ENCODE results near the gene TBL3.

TBL3 gene

DNA sequence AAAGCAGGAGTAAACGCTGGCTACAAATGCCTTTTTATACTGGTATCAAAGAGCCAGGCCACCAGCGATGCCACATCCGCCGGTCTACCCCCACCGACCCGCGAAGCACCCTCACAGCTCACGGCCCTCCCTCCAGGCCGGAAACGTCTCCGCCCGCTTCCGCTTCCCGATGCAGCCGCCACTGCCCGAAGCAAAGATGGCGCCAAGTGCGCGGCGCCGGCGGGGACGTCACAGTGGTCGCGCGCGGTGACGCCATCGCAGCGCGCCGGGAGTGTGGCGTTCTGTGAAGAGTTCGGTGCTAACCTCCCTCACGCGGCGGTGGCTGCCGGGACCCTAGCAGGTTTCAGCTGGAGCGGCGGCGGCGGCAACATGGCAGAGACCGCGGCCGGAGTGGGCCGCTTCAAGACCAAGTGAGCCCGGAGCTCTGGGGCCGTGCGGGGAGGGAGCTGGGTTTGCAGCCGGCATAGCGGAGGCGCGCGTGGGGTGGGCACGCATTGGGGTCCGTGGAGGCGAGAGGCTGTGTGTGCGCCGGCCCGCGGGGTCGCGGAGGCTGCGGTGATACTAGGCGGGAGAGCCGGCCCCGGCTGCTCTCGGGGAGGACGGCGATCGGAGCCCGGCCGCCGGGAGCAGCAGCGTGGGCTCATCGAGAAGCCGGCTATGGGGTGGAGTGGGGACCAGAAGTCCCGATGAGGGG lies at the start of gene TBL3:
TBL3 (plus strand) TSS at position 258 of the 694 bp plus-strand sequence; CDS start at position 370, 112 bp downstream.
- Histone ChIP-seq H3K27me3 (ENCODE audit: low read depth, low read length) (no peaks in the 10 kb centered on the region), H3K4me3 (ENCODE audit: low read depth in 1 of 2, low read length in 2 of 2) (peak within 1 kb of the TSS; percentile 85 to 98), H3K4me1 (ENCODE audit: control insufficient read depth in 1 of 2, insufficient read depth in 2 of 2, low read length in 2 of 2) (peaks cover 0 to 23% of the 10 kb centered on the region in 2 donors), H3K36me3 (ENCODE audit: control insufficient read depth in 1 of 2, insufficient read depth in 2 of 2, low read length in 2 of 2) (peaks cover 17 to 30% of the 10 kb centered on the region in 2 donors), H3K27ac (ENCODE audit: low read length) (peak within 1 kb of the TSS; percentile 96), H3K9me3 (ENCODE audit: control insufficient read depth in 1 of 2, low read length in 2 of 2) (no peaks in the 10 kb centered on the region)

DNA sequence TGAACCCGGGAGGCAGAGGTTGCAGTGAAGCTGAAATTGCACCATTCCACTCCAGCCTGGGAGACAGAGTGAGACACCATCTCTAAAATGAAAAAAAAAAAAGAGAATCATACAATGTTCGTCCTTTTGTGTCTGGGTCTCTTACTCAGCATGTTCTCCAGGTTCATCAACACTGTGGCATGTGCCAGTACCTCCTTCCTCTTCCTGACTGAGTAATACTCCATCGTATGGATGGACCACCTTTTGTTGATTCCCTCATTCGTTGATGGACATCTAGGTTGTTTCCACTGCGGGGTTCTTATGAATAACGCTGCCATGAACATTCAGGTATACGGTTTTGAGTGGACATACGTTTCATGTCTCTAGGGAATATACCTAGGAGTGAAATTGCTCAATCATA lies 49.5 kb upstream of the TBL3 start:
- Histone ChIP-seq H3K4me3 (ENCODE audit: low read depth in 1 of 2, low read length in 2 of 2) (no peak overlapping the region), H3K9me3 (ENCODE audit: control insufficient read depth in 1 of 2, low read length in 2 of 2) (peaks cover 0 to 2% of the 10 kb centered on the region in 2 donors), H3K27me3 (ENCODE audit: low read depth, low read length) (peaks cover 48% of the 10 kb centered on the region), H3K27ac (ENCODE audit: low read length) (no peak overlapping the region), H3K36me3 (ENCODE audit: control insufficient read depth in 1 of 2, insufficient read depth in 2 of 2, low read length in 2 of 2) (no peaks in the 10 kb centered on the region), H3K4me1 (ENCODE audit: control insufficient read depth in 1 of 2, insufficient read depth in 2 of 2, low read length in 2 of 2) (peaks cover 0 to 14% of the 10 kb centered on the region in 2 donors)

DNA sequence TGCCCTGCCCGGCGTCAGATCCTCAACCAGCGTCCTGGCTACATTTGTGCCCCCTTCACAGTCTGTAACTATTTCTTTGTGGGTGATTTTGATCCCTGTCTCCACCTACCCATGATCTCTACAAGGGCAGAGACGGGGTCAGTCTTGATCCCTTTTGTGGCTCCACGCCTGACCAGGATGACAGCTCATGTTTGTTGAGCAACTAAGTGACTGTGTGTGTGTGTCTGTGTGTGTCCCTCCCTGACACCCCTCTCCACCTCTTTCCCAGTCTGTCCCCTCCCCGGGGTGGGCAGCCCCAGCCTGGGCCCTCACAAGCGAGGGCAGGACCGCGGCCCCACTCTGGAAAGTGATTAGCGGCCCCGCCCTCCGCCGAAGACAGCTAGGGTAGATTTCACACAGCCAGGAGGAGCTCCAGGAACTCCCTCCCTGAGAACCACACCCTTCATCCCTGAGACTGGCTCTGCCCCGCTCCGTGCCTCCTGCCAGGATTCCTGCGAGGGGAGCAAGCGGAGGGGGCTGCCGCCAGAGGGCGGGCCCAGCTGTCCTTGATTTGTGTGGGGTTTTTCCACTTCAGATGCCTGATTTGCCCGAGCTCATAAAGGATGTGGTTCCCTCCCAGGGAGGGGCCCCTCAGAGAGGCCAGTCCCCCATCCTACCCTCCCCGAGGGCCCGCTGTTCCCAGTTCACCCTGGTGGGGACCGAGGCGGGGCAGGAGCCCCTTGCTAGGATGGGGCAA lies 48.4 kb upstream of the TBL3 start:
- H3K4me1 ChIP-seq (ENCODE audit: control insufficient read depth in 1 of 2, insufficient read depth in 2 of 2, low read length in 2 of 2): peaks cover 0 to 9% of the 10 kb centered on the region in 2 donors
- peaks cover 0 to 2% of the 10 kb centered on the region in 2 donors for H3K9me3 ChIP-seq (ENCODE audit: control insufficient read depth in 1 of 2, low read length in 2 of 2)
- H3K36me3 ChIP-seq (ENCODE audit: control insufficient read depth in 1 of 2, insufficient read depth in 2 of 2, low read length in 2 of 2): no peaks in the 10 kb centered on the region
- no peak overlapping the region for H3K4me3 ChIP-seq (ENCODE audit: low read depth in 1 of 2, low read length in 2 of 2)
- H3K27ac ChIP-seq (ENCODE audit: low read length): no peak overlapping the region
- peaks cover 43% of the 10 kb centered on the region for H3K27me3 ChIP-seq (ENCODE audit: low read depth, low read length)

DNA sequence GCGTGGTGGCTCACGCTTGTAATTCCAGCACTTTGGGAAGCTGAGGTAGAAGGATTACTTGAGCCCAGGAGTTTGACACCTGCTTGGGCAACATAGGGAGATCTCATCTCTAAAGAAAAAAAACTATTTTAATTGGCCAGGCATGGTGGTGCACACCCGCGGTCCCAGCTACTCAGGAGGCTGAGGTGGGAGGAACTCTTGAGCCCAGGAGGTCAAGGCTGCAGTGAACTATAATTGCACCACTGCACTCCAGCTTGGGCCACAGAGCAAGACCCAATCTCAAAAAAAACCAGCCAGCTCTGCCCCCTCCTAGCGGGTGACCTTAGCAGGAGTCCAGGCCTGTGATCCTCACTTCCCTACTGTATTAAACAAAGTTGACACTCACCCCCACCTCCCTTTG lies 47.8 kb upstream of the TBL3 start:
- Histone ChIP-seq H3K27me3 (ENCODE audit: low read depth, low read length) (peaks cover 37% of the 10 kb centered on the region), H3K9me3 (ENCODE audit: control insufficient read depth in 1 of 2, low read length in 2 of 2) (peaks cover 0 to 2% of the 10 kb centered on the region in 2 donors)

DNA sequence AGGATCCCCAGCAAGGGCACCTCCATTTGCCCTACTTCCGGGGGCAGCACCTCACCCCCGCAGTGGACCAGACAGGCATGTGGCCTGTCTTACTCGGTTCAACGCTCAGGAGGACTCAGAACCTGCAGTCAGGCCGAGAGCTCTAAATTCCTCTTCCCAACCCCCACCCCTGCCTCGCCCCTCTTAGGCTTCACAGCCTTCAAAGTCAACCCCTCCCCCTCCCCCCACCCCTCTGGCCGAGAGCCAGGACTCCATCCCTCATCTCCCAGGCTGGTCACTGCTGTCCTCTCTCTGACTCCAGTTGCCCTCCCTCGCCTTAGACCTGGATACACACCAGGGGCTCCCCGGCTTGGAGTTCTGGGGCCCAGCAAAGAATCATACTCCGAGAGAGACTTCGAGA lies 45.6 kb upstream of the TBL3 start:
- H3K27me3 ChIP-seq (ENCODE audit: low read depth, low read length): peaks cover 15% of the 10 kb centered on the region
- H3K27ac ChIP-seq (ENCODE audit: low read length): no peak overlapping the region
- H3K9me3 ChIP-seq (ENCODE audit: control insufficient read depth in 1 of 2, low read length in 2 of 2): peaks cover 0 to 2% of the 10 kb centered on the region in 2 donors
- H3K4me3 ChIP-seq (ENCODE audit: low read depth in 1 of 2, low read length in 2 of 2): no peak overlapping the region
- H3K4me1 ChIP-seq (ENCODE audit: control insufficient read depth in 1 of 2, insufficient read depth in 2 of 2, low read length in 2 of 2): peaks cover 0 to 10% of the 10 kb centered on the region in 2 donors
- H3K36me3 ChIP-seq (ENCODE audit: control insufficient read depth in 1 of 2, insufficient read depth in 2 of 2, low read length in 2 of 2): no peaks in the 10 kb centered on the region

More for the DNA sequence above, 47.8 kb upstream of the TBL3 start:
- H3K4me1 ChIP-seq (ENCODE audit: control insufficient read depth in 1 of 2, insufficient read depth in 2 of 2, low read length in 2 of 2): peaks cover 0 to 8% of the 10 kb centered on the region in 2 donors
- H3K4me3 ChIP-seq (ENCODE audit: low read depth in 1 of 2, low read length in 2 of 2): no peak overlapping the region
- H3K27ac ChIP-seq (ENCODE audit: low read length): no peak overlapping the region
- H3K36me3 ChIP-seq (ENCODE audit: control insufficient read depth in 1 of 2, insufficient read depth in 2 of 2, low read length in 2 of 2): no peaks in the 10 kb centered on the region

DNA sequence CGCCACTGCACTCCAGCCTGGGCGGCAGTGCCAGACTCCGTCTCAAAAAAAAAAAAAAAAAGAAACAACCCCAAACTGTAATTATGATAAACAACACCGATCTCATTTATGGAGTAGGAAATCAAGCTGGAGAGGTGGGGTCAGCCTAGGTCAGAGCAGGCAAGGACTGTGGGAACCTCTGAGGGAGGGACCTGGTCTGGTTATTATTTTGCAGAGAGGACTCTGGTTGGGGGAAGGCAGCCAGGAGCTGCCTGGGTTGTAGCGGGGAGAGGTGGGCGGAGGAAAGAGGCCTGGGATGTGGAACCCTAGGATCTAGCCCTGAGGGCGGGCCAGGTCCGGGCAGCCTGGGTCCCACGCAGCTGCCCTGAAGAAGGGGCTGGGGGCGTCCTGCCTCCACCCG lies 42.7 kb upstream of the TBL3 start:
- H3K36me3 ChIP-seq (ENCODE audit: control insufficient read depth in 1 of 2, insufficient read depth in 2 of 2, low read length in 2 of 2): no peaks in the 10 kb centered on the region
- H3K4me1 ChIP-seq (ENCODE audit: control insufficient read depth in 1 of 2, insufficient read depth in 2 of 2, low read length in 2 of 2): peaks cover 0 to 3% of the 10 kb centered on the region in 2 donors
- H3K27me3 ChIP-seq (ENCODE audit: low read depth, low read length): no peaks in the 10 kb centered on the region
- H3K4me3 ChIP-seq (ENCODE audit: low read depth in 1 of 2, low read length in 2 of 2): peak overlapping the region; percentile 47 to 77
- no peaks in the 10 kb centered on the region for H3K9me3 ChIP-seq (ENCODE audit: control insufficient read depth in 1 of 2, low read length in 2 of 2)
- H3K27ac ChIP-seq (ENCODE audit: low read length): no peak overlapping the region

DNA sequence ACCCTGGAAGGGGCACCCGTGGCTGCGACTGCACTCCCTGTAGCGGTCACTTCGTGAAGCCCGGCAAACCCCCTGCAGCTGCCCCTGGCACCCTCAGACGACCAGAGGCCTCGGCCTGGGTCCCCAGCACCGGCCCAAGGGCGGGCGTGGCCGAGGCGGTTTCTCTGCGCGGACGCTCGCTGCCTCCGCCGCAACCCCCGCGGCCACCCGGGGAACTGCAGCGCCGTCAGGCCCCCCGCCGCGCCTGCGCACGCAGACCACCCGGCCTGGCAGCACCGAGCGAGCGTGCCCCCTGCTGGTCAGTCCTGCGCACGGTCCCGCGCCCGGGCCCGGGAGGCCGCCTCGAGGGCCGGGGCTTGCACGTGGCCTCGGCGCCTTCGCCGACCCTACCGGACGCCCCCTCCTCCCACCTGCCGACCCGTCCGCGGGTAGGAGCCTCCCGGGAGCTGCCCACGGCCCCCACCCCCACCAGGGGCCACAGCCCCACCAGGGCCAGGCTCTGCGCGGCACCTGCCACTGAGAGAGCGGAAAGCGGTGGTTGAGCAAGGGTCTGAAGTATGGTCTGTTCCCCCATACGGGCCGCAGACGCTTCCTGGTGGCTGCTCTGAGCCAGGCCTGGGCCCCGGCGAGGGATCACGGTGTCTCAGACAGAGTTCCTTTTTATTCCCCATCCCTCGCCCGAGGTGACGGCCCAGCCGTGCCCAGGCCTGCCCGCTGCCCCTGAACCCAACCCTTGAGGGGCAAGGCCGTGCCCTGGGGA lies 42.1 kb upstream of the TBL3 start:
- H3K4me3 ChIP-seq (ENCODE audit: low read depth in 1 of 2, low read length in 2 of 2): peak overlapping the region in 1 of 2 donors; percentile 77
- no peaks in the 10 kb centered on the region for H3K36me3 ChIP-seq (ENCODE audit: control insufficient read depth in 1 of 2, insufficient read depth in 2 of 2, low read length in 2 of 2)
- H3K4me1 ChIP-seq (ENCODE audit: control insufficient read depth in 1 of 2, insufficient read depth in 2 of 2, low read length in 2 of 2): peaks cover 0 to 3% of the 10 kb centered on the region in 2 donors
- H3K27ac ChIP-seq (ENCODE audit: low read length): no peak overlapping the region
- H3K27me3 ChIP-seq (ENCODE audit: low read depth, low read length): no peaks in the 10 kb centered on the region
- no peaks in the 10 kb centered on the region for H3K9me3 ChIP-seq (ENCODE audit: control insufficient read depth in 1 of 2, low read length in 2 of 2)

DNA sequence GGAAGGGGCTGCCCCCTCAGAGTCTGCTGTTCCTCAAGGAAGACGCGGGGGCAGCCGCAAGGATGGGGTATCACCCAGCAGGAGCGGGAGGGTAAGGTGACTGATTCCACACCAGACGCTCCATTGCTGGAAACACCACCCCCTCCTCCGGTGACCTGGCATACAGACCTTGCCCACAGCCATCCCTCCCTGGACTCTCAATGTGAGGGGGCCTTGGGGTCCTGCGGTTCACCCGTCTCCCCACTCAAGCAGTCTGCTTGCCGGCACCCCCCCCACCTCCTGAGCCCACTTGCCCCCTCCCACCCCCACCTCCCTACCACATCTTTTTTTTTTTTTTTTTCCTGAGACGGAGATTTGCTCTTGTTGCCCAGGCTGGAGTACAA lies 41.5 kb upstream of the TBL3 start:
- no peak overlapping the region for H3K4me3 ChIP-seq (ENCODE audit: low read depth in 1 of 2, low read length in 2 of 2)
- H3K9me3 ChIP-seq (ENCODE audit: control insufficient read depth in 1 of 2, low read length in 2 of 2): no peaks in the 10 kb centered on the region
- no peaks in the 10 kb centered on the region for H3K27me3 ChIP-seq (ENCODE audit: low read depth, low read length)
- no peak overlapping the region for H3K27ac ChIP-seq (ENCODE audit: low read length)
- peaks cover 0 to 3% of the 10 kb centered on the region in 2 donors for H3K4me1 ChIP-seq (ENCODE audit: control insufficient read depth in 1 of 2, insufficient read depth in 2 of 2, low read length in 2 of 2)
- H3K36me3 ChIP-seq (ENCODE audit: control insufficient read depth in 1 of 2, insufficient read depth in 2 of 2, low read length in 2 of 2): no peaks in the 10 kb centered on the region

DNA sequence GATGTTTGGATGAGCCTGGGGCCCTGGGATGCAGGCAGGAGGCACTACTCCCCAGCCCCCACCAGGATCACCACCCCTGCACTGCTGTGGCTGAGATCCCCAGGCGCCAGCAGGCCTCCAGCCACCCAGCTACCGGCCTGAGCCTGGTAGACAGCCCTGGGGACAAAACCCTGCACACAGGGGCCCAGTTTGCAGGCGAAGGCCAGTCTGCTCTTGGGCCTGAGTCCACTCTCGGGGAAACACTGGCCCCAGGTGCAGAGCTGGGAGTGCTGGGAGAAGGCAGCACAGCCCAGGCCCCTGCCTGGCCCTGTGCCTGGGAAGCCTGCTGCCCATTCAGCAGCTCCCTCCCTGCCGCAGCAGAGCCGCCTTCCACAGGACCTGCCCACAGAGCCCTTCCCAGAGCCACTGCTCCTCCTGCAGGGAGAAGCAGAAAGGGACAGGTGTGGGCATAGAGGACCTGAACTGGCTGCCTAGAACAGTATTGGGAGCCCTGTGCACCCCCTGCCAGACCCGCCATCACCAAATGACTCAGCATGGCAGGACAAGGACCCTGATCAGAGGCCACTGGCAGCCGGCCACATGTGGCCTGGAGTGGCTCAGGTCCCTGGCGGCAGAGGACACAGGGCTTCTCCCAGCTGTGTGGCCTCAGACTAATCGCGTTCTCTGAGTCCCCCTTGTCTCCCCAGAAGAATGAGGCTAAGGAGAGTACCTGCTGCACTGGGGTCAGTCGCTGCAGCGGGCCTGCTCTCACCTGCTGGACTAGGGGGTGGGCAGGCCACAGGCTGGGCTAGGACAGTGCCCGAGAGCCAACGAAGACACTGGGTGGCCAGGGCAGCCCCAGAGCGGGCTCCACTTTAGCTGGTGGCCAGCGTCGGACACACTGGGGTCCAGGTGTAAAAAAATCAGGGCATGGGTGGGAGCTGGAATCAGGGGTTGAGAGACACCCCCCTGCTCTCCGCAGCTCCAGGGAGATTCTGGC lies 39.5 kb upstream of the TBL3 start:
- Histone ChIP-seq H3K9me3 (ENCODE audit: control insufficient read depth in 1 of 2, low read length in 2 of 2) (no peaks in the 10 kb centered on the region), H3K4me3 (ENCODE audit: low read depth in 1 of 2, low read length in 2 of 2) (no peak overlapping the region), H3K36me3 (ENCODE audit: control insufficient read depth in 1 of 2, insufficient read depth in 2 of 2, low read length in 2 of 2) (peaks cover 4 to 5% of the 10 kb centered on the region in 2 donors), H3K27ac (ENCODE audit: low read length) (no peak overlapping the region), H3K4me1 (ENCODE audit: control insufficient read depth in 1 of 2, insufficient read depth in 2 of 2, low read length in 2 of 2) (peaks cover 0 to 3% of the 10 kb centered on the region in 2 donors), H3K27me3 (ENCODE audit: low read depth, low read length) (no peaks in the 10 kb centered on the region)

DNA sequence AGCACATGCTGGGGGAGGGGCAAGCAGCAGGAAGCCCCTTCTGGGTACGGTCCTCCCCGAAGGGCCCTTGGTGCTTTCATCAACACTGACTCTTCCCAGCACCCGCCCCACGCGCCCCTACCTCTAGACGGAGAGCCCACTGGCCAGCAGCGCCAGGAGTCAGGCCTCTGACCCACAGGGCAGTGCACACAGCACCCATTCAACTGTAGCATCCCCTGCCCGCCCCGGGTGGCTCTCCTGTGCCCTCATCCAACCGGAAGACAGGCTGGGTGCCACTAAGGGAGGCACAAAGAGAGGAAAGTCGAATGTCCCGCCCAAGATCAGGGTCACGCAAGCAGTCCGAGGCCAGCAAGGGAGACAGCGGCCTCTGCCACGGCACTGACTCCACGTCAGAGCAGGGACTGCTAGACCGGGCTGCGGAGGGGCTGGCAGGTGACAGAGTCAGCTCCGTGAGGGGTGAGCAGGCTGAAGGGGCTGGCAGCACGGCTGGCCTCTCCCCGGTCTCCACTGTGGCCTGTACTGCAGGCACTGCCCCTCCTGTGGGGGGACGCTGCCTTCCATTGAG lies 38.7 kb upstream of the TBL3 start:
- no peaks in the 10 kb centered on the region for H3K9me3 ChIP-seq (ENCODE audit: control insufficient read depth in 1 of 2, low read length in 2 of 2)
- H3K36me3 ChIP-seq (ENCODE audit: control insufficient read depth in 1 of 2, insufficient read depth in 2 of 2, low read length in 2 of 2): peaks cover 7 to 13% of the 10 kb centered on the region in 2 donors
- H3K4me3 ChIP-seq (ENCODE audit: low read depth in 1 of 2, low read length in 2 of 2): no peak overlapping the region
- peaks cover 0 to 3% of the 10 kb centered on the region in 2 donors for H3K4me1 ChIP-seq (ENCODE audit: control insufficient read depth in 1 of 2, insufficient read depth in 2 of 2, low read length in 2 of 2)
- H3K27ac ChIP-seq (ENCODE audit: low read length): no peak overlapping the region
- no peaks in the 10 kb centered on the region for H3K27me3 ChIP-seq (ENCODE audit: low read depth, low read length)
